Measurements from ENCODE around the gene RRP1. TPM values are rescaled to one million over a fixed set of nuclear protein-coding genes. Genes with fewer than 3 reads are reported as not detected.

The RRP1 gene
- total RNA-seq, 4 donors from 2014 or later = 22.0 to 66.8 (median 25.4) TPM

DNA sequence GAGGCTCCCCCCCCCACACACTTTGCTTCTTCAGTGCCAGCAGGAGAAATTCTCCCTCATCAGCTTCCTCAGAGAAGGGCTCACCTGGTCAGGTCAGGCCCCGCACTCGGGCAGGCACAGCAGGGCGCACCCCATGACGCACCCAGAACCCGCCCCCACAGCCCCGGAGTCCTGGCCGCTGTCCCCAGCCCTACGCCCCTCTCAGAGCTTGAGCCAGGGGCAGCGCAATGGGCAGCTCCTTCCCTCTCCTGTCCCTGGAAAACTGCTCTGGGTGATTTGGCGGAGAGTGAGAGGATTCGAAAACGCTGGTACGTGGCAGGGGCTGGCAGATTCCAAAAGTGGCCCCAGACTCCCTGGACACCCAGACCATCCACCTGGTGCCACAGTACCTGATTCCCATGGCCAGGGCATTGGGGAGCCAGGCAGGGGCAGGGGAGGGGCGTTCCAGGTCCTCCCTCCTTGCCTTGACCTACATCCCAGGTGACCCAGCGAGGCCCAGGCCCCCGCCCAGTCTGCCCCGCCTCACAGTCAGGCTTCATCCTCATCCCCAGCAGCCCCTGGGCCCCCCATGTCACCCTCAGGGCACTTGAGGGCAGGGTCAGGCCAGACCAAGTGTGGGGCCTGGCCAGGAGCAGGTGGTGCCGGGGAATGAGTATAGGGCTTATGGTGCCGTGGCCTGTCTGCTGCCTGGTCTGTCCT, 23.7 kb downstream of the RRP1 start:
- ATAC-seq (ENCODE audit: low FRiP score) = no peak
- DNase-seq (ENCODE audit: low spot score) = no peak

DNA sequence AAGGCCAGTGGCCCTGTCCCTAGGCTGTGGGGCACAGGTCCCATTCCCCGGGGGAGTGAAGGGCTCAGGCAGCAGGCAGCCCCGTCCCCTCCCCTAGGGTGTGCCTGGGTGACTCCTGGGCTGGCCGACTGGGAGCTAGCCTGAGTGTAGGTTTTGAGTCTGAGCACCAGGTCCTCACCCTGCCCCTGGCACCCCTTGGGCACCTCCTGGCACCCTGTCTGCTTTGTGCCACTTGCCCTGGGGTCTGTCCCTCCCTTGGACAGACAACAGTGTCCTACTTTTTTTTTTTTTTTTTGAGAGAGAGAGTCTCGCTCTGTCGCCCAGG, 24.2 kb downstream of the RRP1 start:
- TF ChIP-seq, protein P1, sequence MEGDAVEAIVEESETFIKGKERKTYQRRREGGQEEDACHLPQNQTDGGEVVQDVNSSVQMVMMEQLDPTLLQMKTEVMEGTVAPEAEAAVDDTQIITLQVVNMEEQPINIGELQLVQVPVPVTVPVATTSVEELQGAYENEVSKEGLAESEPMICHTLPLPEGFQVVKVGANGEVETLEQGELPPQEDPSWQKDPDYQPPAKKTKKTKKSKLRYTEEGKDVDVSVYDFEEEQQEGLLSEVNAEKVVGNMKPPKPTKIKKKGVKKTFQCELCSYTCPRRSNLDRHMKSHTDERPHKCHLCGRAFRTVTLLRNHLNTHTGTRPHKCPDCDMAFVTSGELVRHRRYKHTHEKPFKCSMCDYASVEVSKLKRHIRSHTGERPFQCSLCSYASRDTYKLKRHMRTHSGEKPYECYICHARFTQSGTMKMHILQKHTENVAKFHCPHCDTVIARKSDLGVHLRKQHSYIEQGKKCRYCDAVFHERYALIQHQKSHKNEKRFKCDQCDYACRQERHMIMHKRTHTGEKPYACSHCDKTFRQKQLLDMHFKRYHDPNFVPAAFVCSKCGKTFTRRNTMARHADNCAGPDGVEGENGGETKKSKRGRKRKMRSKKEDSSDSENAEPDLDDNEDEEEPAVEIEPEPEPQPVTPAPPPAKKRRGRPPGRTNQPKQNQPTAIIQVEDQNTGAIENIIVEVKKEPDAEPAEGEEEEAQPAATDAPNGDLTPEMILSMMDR (IDR thresholded peaks at IDR 0.05) = no peak

More for the DNA sequence above, 23.7 kb downstream of the RRP1 start:
- TF ChIP-seq, protein P1 (IDR thresholded peaks at IDR 0.05) = no peak

DNA sequence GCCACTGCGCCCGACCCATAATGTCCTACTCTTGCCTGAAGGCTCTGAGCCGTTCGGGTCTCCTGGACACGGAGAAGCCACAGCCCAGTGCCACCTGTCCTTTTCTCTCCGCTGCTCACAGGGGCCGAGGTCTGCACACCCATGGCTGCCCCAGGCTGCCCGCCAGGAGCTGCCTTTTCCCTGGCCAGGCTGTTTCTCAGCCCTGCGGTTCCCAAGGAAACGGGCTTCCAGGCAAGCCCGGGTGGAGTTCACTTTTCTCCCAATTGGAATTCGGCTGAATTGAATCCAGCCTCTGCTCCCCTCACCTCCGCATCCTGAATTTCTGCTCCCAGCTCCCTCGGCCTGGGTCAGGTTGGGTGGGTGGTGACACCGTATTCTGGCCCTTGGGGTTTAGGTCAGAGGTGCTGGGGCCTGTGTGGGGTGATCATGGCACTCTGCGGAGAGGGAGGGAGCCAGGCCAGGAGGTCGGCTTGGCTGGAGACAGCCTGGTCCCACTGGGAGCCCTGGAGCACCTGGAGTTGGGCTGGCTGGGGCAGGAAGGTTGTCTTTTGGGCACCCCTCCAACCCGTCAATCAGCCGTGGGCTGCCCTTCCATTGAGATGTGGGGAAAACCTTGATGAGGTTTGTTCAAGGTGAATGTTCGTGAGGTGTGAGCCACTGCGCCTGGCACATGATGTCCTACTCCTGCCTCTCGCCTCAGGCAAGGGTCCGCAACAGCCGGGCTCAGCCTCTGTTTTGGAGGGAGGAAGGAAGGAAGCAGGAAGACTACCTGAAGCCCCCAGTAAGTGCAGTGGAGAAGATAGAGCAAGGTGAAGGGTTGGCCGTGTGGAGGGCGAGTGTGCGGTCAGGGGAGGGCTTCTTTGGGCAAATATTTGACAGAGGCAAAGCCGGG, 25.1 kb downstream of the RRP1 start:
- TF ChIP-seq, protein P1 (IDR thresholded peaks at IDR 0.05) = no peak
- DNase-seq (ENCODE audit: low spot score) (no peak), ATAC-seq (ENCODE audit: low FRiP score) (no peak)

More for the DNA sequence above, 24.2 kb downstream of the RRP1 start:
- DNase-seq (ENCODE audit: low spot score) (no peak), ATAC-seq (ENCODE audit: low FRiP score) (no peak)

DNA sequence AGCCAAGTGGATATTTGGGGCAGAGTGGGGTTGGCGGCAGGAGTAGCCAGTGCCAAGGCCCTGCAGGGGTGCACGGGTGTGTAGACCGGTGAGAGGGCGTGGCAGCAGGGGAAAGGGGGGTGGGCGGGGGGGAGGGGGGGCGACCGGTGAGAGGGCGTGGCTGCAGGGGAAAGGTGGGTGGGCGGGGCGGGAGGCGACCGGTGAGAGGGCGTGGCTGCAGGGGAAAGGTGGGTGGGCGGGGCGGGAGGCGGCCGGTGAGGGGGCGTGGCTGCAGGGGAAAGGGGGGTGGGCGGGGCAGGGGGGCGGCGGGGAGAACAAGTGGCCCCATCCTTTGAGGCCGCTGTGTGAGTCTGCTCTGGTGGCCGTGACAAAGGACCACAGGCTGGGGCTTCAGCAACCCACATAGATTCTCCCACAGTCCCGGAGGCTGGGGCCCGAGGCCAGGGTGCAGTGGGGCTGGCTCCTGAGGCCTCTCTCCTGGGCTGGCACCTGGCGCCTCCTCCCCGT, 25.8 kb downstream of the RRP1 start:
- TF ChIP-seq, protein P1 (IDR thresholded peaks at IDR 0.05) = no peak
- no peak for DNase-seq (ENCODE audit: low spot score)

DNA sequence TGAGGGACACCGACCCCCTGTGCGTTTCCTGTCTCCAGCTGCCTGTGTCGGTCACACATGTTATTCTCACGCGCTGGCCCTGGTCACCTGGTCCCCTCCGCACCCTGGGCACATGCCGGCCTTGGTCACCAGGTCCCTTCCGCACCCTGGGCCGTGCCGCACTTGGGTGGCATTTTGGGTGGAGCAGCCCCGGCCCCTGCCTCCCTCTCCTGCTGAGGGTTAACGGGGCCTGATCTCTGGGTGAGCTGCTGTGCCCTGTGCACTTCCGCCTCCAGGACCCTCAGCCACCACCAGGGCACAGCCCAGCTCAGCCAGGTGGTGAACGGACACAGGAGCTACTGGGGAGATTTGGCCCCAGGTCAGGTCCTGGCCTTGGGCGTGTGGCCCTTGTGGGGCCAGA, 26.6 kb downstream of the RRP1 start:
- ATAC-seq (ENCODE audit: low FRiP score) (no peak), DNase-seq (ENCODE audit: low spot score) (no peak)
- TF ChIP-seq, protein P1 (IDR thresholded peaks at IDR 0.05) = no peak

More for the DNA sequence above, 25.8 kb downstream of the RRP1 start:
- ATAC-seq (ENCODE audit: low FRiP score) = no peak

DNA sequence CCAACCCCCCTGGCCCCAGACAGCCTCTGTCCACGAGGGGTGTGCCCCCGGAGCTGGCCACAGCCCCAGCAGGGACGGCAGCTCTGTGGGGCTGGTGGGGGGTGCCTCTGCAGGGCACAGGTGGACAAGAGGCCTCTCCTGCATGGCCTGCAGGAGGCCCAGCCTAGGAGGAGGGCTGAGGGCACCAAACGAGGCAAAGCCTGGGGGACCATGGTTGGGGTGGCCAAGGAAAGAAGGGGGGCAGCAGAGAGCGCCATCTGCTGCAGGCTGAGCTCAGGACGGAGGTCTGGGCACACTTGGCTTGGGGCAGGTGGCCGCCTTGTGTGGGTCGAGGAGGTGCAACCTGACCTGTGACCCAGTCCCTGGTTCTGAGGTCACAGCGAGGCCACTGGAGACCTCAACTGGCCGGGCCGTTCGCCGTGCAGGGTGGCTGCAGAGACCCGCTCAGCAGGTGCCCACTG, 27.3 kb downstream of the RRP1 start:
- DNase-seq (ENCODE audit: low spot score) (no peak), ATAC-seq (ENCODE audit: low FRiP score) (no peak)
- TF ChIP-seq, protein P1 (IDR thresholded peaks at IDR 0.05) = no peak
